Heart right ventricle (tissue), 16 donors: ENCODE measurements around the gene PSKH1. TPM values are rescaled to one million over a fixed set of nuclear protein-coding genes. Genes with fewer than 3 reads are reported as not detected.
A peak's percentile ranks its signal among the peaks of the same experiment; 100 is the strongest.

Source experiments
- ATAC-seq, 8 donors: fragments of 200-7000 bp; cut with Tn5 transposase; one replicate each; pipeline ENCODE4 v1.9.1; 2020; ENCODE audit warnings: mild to moderate bottlenecking in 8 of 8, moderate library complexity in 8 of 8, moderate number of reproducible peaks in 1 of 8
- DNase-seq, 2 donors: peaks; one replicate each; pipeline ENCODE4 v3.0.0-alpha.2; 2020
- H3K27ac ChIP-seq, 10 donors: fragments of 200-600 bp; sonication (generic) in 2 of 10; one replicate each; pipeline versions ENCODE4 v1.5.0 to v1.8.0; 2020 to 2022; ENCODE audit warnings: mild to moderate bottlenecking in 3 of 10
- H3K27me3 ChIP-seq, 7 donors: fragments of 200-600 bp; one replicate each; pipeline ENCODE4 v1.8.0; 2021 to 2022; ENCODE audit warnings: mild to moderate bottlenecking in 2 of 7
- H3K36me3 ChIP-seq, 9 donors: fragments of 200-600 bp; sonication (generic) in 1 of 9; one replicate each; pipeline versions ENCODE4 v1.5.0 to v1.8.0; 2020 to 2022; ENCODE audit warnings: mild to moderate bottlenecking in 2 of 9
- H3K4me1 ChIP-seq, 9 donors: fragments of 200-600 bp; sonication (generic) in 1 of 9; one replicate each; pipeline versions ENCODE4 v1.5.0 to v1.8.0; 2020 to 2022; ENCODE audit warnings: mild to moderate bottlenecking in 4 of 9
- H3K4me3 ChIP-seq, 10 donors: fragments of 200-600 bp; sonication (generic) in 2 of 10; one replicate each; pipeline versions ENCODE4 v1.5.0 to v1.8.0; 2020 to 2022; ENCODE audit warnings: mild to moderate bottlenecking in 7 of 10, moderate library complexity in 2 of 10
- H3K9me3 ChIP-seq, 11 donors: fragments of 200-600 bp in 10 of 11; sonication (generic) in 2 of 11; one replicate each; pipeline versions ENCODE4 v1.5.0 to v1.8.0; 2013 to 2022; ENCODE audit warnings: mild to moderate bottlenecking in 2 of 11, control low read depth in 1 of 11, moderate library complexity in 1 of 11
- CTCF ChIP-seq, 9 donors: fragments of 200-600 bp; sonication (generic) in 2 of 9; IDR thresholded peaks; one replicate each; pipeline versions ENCODE4 v1.5.0 to v1.8.0; 2021 to 2022; ENCODE audit warnings: antibody characterized with exemption in 9 of 9, mild to moderate bottlenecking in 5 of 9, moderate library complexity in 1 of 9
- WGBS, 2 donors: extraction: QIAGEN DNeasy Blood & Tissue Kit; methylation state at CpG; one replicate each; pipeline ENCODE4 v1.1.7; 2013; ENCODE audit warnings: inconsistent platforms in 1 of 2; 5-methylcytosine and 5-hydroxymethylcytosine counted together
- intact Hi-C, 10 donors: fragments of 100-400 bp; cut with DNase I; formaldehyde crosslinking; loops; one replicate each; pipeline versions ENCODE4 v1.11.1 to v1.14.2; 2022
- long read RNA-seq, 3 donors: library from polyadenylated mRNA; unstranded; transcript quantifications; one replicate each; pipeline ENCODE4 v2.0.0, GENCODE V29; 2020 to 2021
- polyA plus RNA-seq, 2 donors: library from polyadenylated mRNA; stranded (reverse); fragments of 200-250 nt; gene quantifications; one replicate each; pipeline ENCODE4 v1.2.3, GENCODE V29; 2013
- total RNA-seq, 10 donors: library from RNA; stranded (reverse); fragmentation: NEBNext Ultra II Directional in 3 of 10; extraction: Animal tissue kit (Norgen Biotek cat#: 25700) in 3 of 10; gene quantifications; one replicate each; pipeline versions ENCODE4 v1.2.1 to v1.2.4, GENCODE V29; 2021 to 2023
- donor health status: Arrhythmogenic right ventricular cardiomyopathy.
- donor health status: ischemic (EF 13 %, LVEDD 7.1; RV severe dilation, severe dysfunction).
- donor health status: healthy with polysubstance abuse.
- donor health status: DM: no; HTN: yes; CAD: no.
- donor health status: DM: no; HTN: no; CAD: no.
- donor health status: ischemic (EF 25% LVEDD 6.9; RV normal size, moderate dysfunction).
- donor health status: ischemic (EF 25% LVEDD 5.7; RV mildly dilated, moderate dysfunction).
- donor health status: healthy.
- donor health status: DM: yes; HTN: yes; CAD: no.
- donor health status: Ischemic cardiomyopathy.
- donor health status: ischemic (EF 35%, LVEDD 5.7; RV mildly dilated, moderate dysfunction).
- donor health status: nonischemic (EF 11% LVEDD 7.7; RV severe dilation, severe dysfunction).
- donor health status: DM: yes; HTN: yes; CAD: no.
- donor health status: PGD.
- donor health status: ischemic (EF 29% LVEDD 5.4; RV normal size, mild dysfunction).
- donor health status: nonischemic (EF 23%, LVEDD 6.1; RV moderate dilation, normal function).

PSKH1 gene
- total RNA-seq (10 to 100 TPM; 16.0 to 24.5 (median 20.5) TPM), polyA plus RNA-seq (10 to 100 TPM; 15.7 to 22.9 TPM)
- long read RNA-seq, donor 1, partial matches to known transcripts = 3 of 11 reads
- long read RNA-seq, donor 1, other reads (novel, unspliced or antisense) = 6 of 11 reads
- long read RNA-seq, donor 2, partial matches to known transcripts = 1 of 10 reads
- long read RNA-seq, donor 2, other reads (novel, unspliced or antisense) = 6 of 10 reads
- long read RNA-seq, donor 3, partial matches to known transcripts = 0 of 5 reads
- long read RNA-seq, donor 3, other reads (novel, unspliced or antisense) = 1 of 5 reads

GRCh38 chr16:67892899-67893742 is at the start of gene PSKH1:
Gene PSKH1, plus strand, starts transcription at chr16:67893254. Its CDS starts 15,496 bp downstream, at chr16:67908750.
- no peaks in the 10 kb centered on the region for H3K27me3 ChIP-seq
- no peaks in the 10 kb centered on the region for H3K36me3 ChIP-seq
- H3K4me1 ChIP-seq = peaks cover 13 to 55% (median 52%) of the 10 kb centered on the region in 9 donors
- TF ChIP-seq CTCF (IDR thresholded peaks at IDR 0.05) = no peak
- WGBS, 2 donors = 0% methylated on average over 86 to 90 of the region's 90 CpGs
- H3K4me3 ChIP-seq = peak within 1 kb of the TSS; percentile 72 to 100 (median 96)
- ATAC-seq (peak; percentile 96 to 99 (median 99)), DNase-seq (peak; percentile 97 to 98)
- intact Hi-C loops = loop anchor here in 1 of 10 donors (5.0 kb wide), 1 partner anchor 51 kb away; the partner anchor contains the start of gene THAP11
- H3K9me3 ChIP-seq = no peaks in the 10 kb centered on the region
- peak within 1 kb of the TSS; percentile 87 to 99 (median 97) for H3K27ac ChIP-seq

- Histone ChIP-seq H3K9me3 (no peaks in the 10 kb centered on the region), H3K36me3 (no peaks in the 10 kb centered on the region), H3K4me1 (peaks cover 20 to 57% (median 52%) of the 10 kb centered on the region in 9 donors), H3K4me3 (peak overlapping the region; percentile 57 to 96 (median 89)), H3K27ac (peak overlapping the region in 9 of 10 donors; percentile 96 to 100 (median 100)), H3K27me3 (no peaks in the 10 kb centered on the region)
- DNase-seq (no peak), ATAC-seq (no peak)
- 7 to 11% methylated on average over 11 of the region's 11 CpGs for WGBS, 2 donors
- intact Hi-C loops = loop anchor here in 5 of 10 donors (2.0 to 10.0 kb wide), 7 partner anchors 29 to 319 kb away; partner anchors contain the start of genes RANBP10 (in 2 of the 5), TSNAXIP1 (in 2 of the 5), CTCF (in 1 of the 5) and EDC4 (in 1 of the 5)
- no peak for TF ChIP-seq CTCF (IDR thresholded peaks at IDR 0.05)
Measured at GRCh38 chr16:67843343-67843765, 49.7 kb upstream of the PSKH1 start.

- peak overlapping the region in 7 of 10 donors; percentile 0 to 100 (median 97) for H3K27ac ChIP-seq
- peak in 1 of 9 donors; percentile 6 for TF ChIP-seq CTCF (IDR thresholded peaks at IDR 0.05)
- no peaks in the 10 kb centered on the region for H3K9me3 ChIP-seq
- H3K36me3 ChIP-seq = no peaks in the 10 kb centered on the region
- intact Hi-C loops = loop anchor here in 5 of 10 donors (5.0 to 10.0 kb wide), 6 partner anchors 33 to 320 kb away; partner anchors contain the start of genes RANBP10 (in 2 of the 5), TSNAXIP1 (in 2 of the 5), CTCF (in 1 of the 5) and PSKH1 (in 1 of the 5)
- WGBS, 2 donors = 62 to 65% methylated on average over 4 of the region's 4 CpGs
- peak overlapping the region in 4 of 10 donors; percentile 89 to 96 (median 94) for H3K4me3 ChIP-seq
- no peak for DNase-seq
- no peak for ATAC-seq
- H3K27me3 ChIP-seq = no peaks in the 10 kb centered on the region
- peaks cover 21 to 68% (median 60%) of the 10 kb centered on the region in 9 donors for H3K4me1 ChIP-seq
Measured at GRCh38 chr16:67844497-67844896, 48.6 kb upstream of the PSKH1 start.
